ENCODE measurements around the gene ENPP4. TPM values are rescaled to one million over a fixed set of nuclear protein-coding genes. Genes with fewer than 3 reads are reported as not detected.

The ENPP4 gene
- total RNA-seq, 1 experiment from 2014 or later: 5.4 TPM

DNA sequence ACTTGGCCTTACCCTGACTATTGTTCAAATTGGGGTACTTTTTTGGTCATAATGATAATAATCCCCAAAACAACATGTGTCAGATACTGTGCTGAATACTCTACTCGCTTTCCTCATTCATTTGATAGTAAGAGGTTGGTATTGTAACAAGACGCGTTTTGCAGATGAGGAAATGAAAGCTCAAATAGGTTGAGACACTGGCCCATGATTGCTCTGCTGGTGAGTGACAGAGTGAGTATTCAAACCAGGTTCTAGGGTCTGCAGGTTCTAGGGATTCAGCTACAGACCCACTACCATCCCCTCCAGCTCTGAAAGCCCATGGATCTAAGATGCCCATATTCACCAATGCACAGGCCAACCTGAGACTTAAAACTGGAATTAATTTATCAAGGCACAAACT is 1.3 kb upstream of the ENPP4 start:
- POLR2A ChIA-PET: no interaction called here

GRCh38 chr6:46129291-46129628 is 529 bp upstream of the ENPP4 start:
- Histone ChIP-seq H3K4me1 (ENCODE audit: control insufficient read depth, insufficient read depth, low read length) (peaks cover 3% of the 10 kb centered on the region; the same call in 1 of the 2 replicates), H3K27me3 (ENCODE audit: control insufficient read depth, insufficient read depth, low read length) (peaks cover 3% of the 10 kb centered on the region; the same call in 1 of the 2 replicates), H3K9me3 (ENCODE audit: control insufficient read depth, insufficient read depth, low read depth, low read length) (no peaks in the 10 kb centered on the region), H3K27ac (ENCODE audit: low read length) (peak overlapping the region; percentile 48; the same call in 1 of the 2 replicates), H3K4me3 (ENCODE audit: low read depth in 2 of 2, low read length in 2 of 2) (peak overlapping the region; percentile 65 to 76), H3K36me3 (ENCODE audit: control insufficient read depth, insufficient read depth, low read length) (no peaks in the 10 kb centered on the region; the same call in 1 of the 2 replicates)
- no TSS peak for BruUV-seq (replicated peaks)
- TF ChIP-seq SIN3A (IDR thresholded peaks at IDR 0.05; ENCODE audit: borderline replicate concordance, insufficient read depth, low read depth, low read length): no peak
- TF ChIP-seq, protein P1, sequence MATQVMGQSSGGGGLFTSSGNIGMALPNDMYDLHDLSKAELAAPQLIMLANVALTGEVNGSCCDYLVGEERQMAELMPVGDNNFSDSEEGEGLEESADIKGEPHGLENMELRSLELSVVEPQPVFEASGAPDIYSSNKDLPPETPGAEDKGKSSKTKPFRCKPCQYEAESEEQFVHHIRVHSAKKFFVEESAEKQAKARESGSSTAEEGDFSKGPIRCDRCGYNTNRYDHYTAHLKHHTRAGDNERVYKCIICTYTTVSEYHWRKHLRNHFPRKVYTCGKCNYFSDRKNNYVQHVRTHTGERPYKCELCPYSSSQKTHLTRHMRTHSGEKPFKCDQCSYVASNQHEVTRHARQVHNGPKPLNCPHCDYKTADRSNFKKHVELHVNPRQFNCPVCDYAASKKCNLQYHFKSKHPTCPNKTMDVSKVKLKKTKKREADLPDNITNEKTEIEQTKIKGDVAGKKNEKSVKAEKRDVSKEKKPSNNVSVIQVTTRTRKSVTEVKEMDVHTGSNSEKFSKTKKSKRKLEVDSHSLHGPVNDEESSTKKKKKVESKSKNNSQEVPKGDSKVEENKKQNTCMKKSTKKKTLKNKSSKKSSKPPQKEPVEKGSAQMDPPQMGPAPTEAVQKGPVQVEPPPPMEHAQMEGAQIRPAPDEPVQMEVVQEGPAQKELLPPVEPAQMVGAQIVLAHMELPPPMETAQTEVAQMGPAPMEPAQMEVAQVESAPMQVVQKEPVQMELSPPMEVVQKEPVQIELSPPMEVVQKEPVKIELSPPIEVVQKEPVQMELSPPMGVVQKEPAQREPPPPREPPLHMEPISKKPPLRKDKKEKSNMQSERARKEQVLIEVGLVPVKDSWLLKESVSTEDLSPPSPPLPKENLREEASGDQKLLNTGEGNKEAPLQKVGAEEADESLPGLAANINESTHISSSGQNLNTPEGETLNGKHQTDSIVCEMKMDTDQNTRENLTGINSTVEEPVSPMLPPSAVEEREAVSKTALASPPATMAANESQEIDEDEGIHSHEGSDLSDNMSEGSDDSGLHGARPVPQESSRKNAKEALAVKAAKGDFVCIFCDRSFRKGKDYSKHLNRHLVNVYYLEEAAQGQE (IDR thresholded peaks at IDR 0.05; ENCODE audit: insufficient read depth in 1 of 2, low read depth in 2 of 2, low read length in 1 of 2): no peak
- no peak for TF ChIP-seq POLR2AphosphoS5 (IDR thresholded peaks at IDR 0.05; ENCODE audit: low read depth, low read length)
- TF ChIP-seq TCF7L2 (IDR thresholded peaks at IDR 0.05; ENCODE audit: low read depth, low read length): no peak
- DNase-seq (ENCODE audit: low read depth, low spot score) (no peak), ATAC-seq (0 out of 2 replicates have a peak, but pooled peaks have one; percentile 3)
- POLR2A ChIA-PET: no interaction called here
- intact Hi-C loops (cut with micrococcal nuclease; ENCODE audit: unreplicated experiment) (no loop called here), in situ Hi-C loops (cut with HindIII; ENCODE audit: low pct_unique_long_range_greater_than_20kb, low sequenced_read_pairs) (no loop called here)
- CTCF ChIA-PET: interaction anchor here (0.7 kb wide), 1 partner anchor 278 kb away, joined by 5 read pairs; no protein-coding TSS in a partner anchor

More for the DNA sequence above, 1.3 kb upstream of the ENPP4 start:
- Histone ChIP-seq H3K36me3 (ENCODE audit: control insufficient read depth, insufficient read depth, low read length) (no peaks in the 10 kb centered on the region; the same call in 1 of the 2 replicates), H3K4me3 (ENCODE audit: low read depth in 2 of 2, low read length in 2 of 2) (no peak overlapping the region), H3K4me1 (ENCODE audit: control insufficient read depth, insufficient read depth, low read length) (peaks cover 3% of the 10 kb centered on the region; the same call in 1 of the 2 replicates), H3K27me3 (ENCODE audit: control insufficient read depth, insufficient read depth, low read length) (peaks cover 3% of the 10 kb centered on the region; the same call in 1 of the 2 replicates), H3K27ac (ENCODE audit: low read length) (no peak overlapping the region), H3K9me3 (ENCODE audit: control insufficient read depth, insufficient read depth, low read depth, low read length) (no peaks in the 10 kb centered on the region)
- TF ChIP-seq, protein P1 (IDR thresholded peaks at IDR 0.05; ENCODE audit: insufficient read depth in 1 of 2, low read depth in 2 of 2, low read length in 1 of 2): no peak
- TF ChIP-seq CTCF (IDR thresholded peaks at IDR 0.05) (no peak), TCF7L2 (IDR thresholded peaks at IDR 0.05; ENCODE audit: low read depth, low read length) (no peak), SIN3A (IDR thresholded peaks at IDR 0.05; ENCODE audit: borderline replicate concordance, insufficient read depth, low read depth, low read length) (no peak), POLR2AphosphoS5 (IDR thresholded peaks at IDR 0.05; ENCODE audit: low read depth, low read length) (no peak)
- BruUV-seq (replicated peaks): no TSS peak
- in situ Hi-C loops (cut with HindIII; ENCODE audit: low pct_unique_long_range_greater_than_20kb, low sequenced_read_pairs) (no loop called here), intact Hi-C loops (cut with micrococcal nuclease; ENCODE audit: unreplicated experiment) (no loop called here)
- CTCF ChIA-PET: no interaction called here
- ATAC-seq (no peak), DNase-seq (ENCODE audit: low read depth, low spot score) (no peak)

Data from Panc1 (cell line).